ENCODE results near the gene LRCOL1.

LRCOL1 gene

GRCh38 chr12:132588319-132588718, 22.1 kb downstream of the LRCOL1 start:
- no peaks in the 10 kb centered on the region for H3K9me2 ChIP-seq (replicated peaks; ENCODE audit: control insufficient read depth, low read length)

GRCh38 chr12:132587781-132588180, 22.6 kb downstream of the LRCOL1 start:
- H4K20me1 ChIP-seq (ENCODE audit: control insufficient read depth, insufficient read depth, low read depth, low read length): no peaks in the 10 kb centered on the region
- H3F3A ChIP-seq (ENCODE audit: control insufficient read depth, insufficient read depth): peaks cover 4% of the 10 kb centered on the region; the same call in 1 of the 2 replicates
- no peaks in the 10 kb centered on the region for H3K36me3 ChIP-seq (ENCODE audit: control insufficient read depth, low read length)
- H3K27me3 ChIP-seq (ENCODE audit: control insufficient read depth, low read length): no peaks in the 10 kb centered on the region
- H3K79me2 ChIP-seq (ENCODE audit: control insufficient read depth, low read length): no peaks in the 10 kb centered on the region
- H3K9me2 ChIP-seq (replicated peaks; ENCODE audit: control insufficient read depth, low read length): no peaks in the 10 kb centered on the region
- no peaks in the 10 kb centered on the region for H3K4me1 ChIP-seq (ENCODE audit: control insufficient read depth, low read length)
- H3K27ac ChIP-seq (ENCODE audit: low read depth, low read length): no peak overlapping the region
- no peak overlapping the region for H3K4me2 ChIP-seq (ENCODE audit: low read length)
- TF ChIP-seq, protein P1, sequence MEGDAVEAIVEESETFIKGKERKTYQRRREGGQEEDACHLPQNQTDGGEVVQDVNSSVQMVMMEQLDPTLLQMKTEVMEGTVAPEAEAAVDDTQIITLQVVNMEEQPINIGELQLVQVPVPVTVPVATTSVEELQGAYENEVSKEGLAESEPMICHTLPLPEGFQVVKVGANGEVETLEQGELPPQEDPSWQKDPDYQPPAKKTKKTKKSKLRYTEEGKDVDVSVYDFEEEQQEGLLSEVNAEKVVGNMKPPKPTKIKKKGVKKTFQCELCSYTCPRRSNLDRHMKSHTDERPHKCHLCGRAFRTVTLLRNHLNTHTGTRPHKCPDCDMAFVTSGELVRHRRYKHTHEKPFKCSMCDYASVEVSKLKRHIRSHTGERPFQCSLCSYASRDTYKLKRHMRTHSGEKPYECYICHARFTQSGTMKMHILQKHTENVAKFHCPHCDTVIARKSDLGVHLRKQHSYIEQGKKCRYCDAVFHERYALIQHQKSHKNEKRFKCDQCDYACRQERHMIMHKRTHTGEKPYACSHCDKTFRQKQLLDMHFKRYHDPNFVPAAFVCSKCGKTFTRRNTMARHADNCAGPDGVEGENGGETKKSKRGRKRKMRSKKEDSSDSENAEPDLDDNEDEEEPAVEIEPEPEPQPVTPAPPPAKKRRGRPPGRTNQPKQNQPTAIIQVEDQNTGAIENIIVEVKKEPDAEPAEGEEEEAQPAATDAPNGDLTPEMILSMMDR (IDR thresholded peaks at IDR 0.05; ENCODE audit: low read depth, low read length, poor library complexity, severe bottlenecking): no peak
- no peak for TF ChIP-seq EZH2phosphoT487 (IDR thresholded peaks at IDR 0.05; ENCODE audit: borderline replicate concordance, low read length)
- H3K4me3 ChIP-seq (ENCODE audit: low read length): no peak overlapping the region
- H3K9me3 ChIP-seq (ENCODE audit: control insufficient read depth, insufficient read depth, low read length): no peaks in the 10 kb centered on the region

More at GRCh38 chr12:132588319-132588718, 22.1 kb downstream of the LRCOL1 start:
- no peak overlapping the region for H3K4me3 ChIP-seq (ENCODE audit: low read length)
- no peaks in the 10 kb centered on the region for H3K36me3 ChIP-seq (ENCODE audit: control insufficient read depth, low read length)
- no peak overlapping the region for H3K27ac ChIP-seq (ENCODE audit: low read depth, low read length)
- TF ChIP-seq, protein P1 (IDR thresholded peaks at IDR 0.05; ENCODE audit: low read depth, low read length, poor library complexity, severe bottlenecking): no peak
- no peak for TF ChIP-seq EZH2phosphoT487 (IDR thresholded peaks at IDR 0.05; ENCODE audit: borderline replicate concordance, low read length)
- no peaks in the 10 kb centered on the region for H4K20me1 ChIP-seq (ENCODE audit: control insufficient read depth, insufficient read depth, low read depth, low read length)
- no peaks in the 10 kb centered on the region for H3K27me3 ChIP-seq (ENCODE audit: control insufficient read depth, low read length)
- H3F3A ChIP-seq (ENCODE audit: control insufficient read depth, insufficient read depth): peaks cover 4% of the 10 kb centered on the region; the same call in 1 of the 2 replicates
- no peak overlapping the region for H3K4me2 ChIP-seq (ENCODE audit: low read length)
- no peaks in the 10 kb centered on the region for H3K9me3 ChIP-seq (ENCODE audit: control insufficient read depth, insufficient read depth, low read length)
- no peaks in the 10 kb centered on the region for H3K79me2 ChIP-seq (ENCODE audit: control insufficient read depth, low read length)
- H3K4me1 ChIP-seq (ENCODE audit: control insufficient read depth, low read length): no peaks in the 10 kb centered on the region

DNA sequence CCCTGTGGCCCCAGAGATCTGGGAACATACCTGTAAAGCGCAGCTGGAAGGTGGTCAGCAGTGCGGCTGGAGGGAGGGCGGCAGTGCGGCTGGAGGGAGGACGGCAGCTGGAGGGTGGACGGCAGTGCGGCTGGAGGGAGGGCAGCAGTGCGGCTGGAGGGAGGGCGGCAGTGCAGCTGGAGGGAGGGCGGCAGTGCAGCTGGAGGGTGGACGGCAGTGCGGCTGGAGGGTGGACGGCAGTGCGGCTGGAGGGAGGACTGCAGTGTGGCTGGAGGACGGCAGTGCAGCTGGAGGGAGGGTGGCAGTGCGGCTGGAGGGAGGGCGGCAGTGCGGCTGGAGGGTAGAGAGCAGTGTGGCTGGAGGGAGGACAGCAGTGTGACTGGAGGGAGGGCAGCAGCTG, 23.5 kb downstream of the LRCOL1 start:
- Histone ChIP-seq H3K36me3 (ENCODE audit: control insufficient read depth, low read length) (no peaks in the 10 kb centered on the region), H3K27ac (ENCODE audit: low read depth, low read length) (no peak overlapping the region), H3K4me1 (ENCODE audit: control insufficient read depth, low read length) (no peaks in the 10 kb centered on the region), H4K20me1 (ENCODE audit: control insufficient read depth, insufficient read depth, low read depth, low read length) (no peaks in the 10 kb centered on the region), H3K4me2 (ENCODE audit: low read length) (no peak overlapping the region), H3K27me3 (ENCODE audit: control insufficient read depth, low read length) (no peaks in the 10 kb centered on the region), H3K4me3 (ENCODE audit: low read length) (no peak overlapping the region), H3K9me3 (ENCODE audit: control insufficient read depth, insufficient read depth, low read length) (no peaks in the 10 kb centered on the region), H3K79me2 (ENCODE audit: control insufficient read depth, low read length) (no peaks in the 10 kb centered on the region), H3K9me2 (replicated peaks; ENCODE audit: control insufficient read depth, low read length) (no peaks in the 10 kb centered on the region), H3F3A (ENCODE audit: control insufficient read depth, insufficient read depth) (peaks cover 4% of the 10 kb centered on the region; the same call in 1 of the 2 replicates)
- TF ChIP-seq EZH2phosphoT487 (IDR thresholded peaks at IDR 0.05; ENCODE audit: borderline replicate concordance, low read length): no peak
- TF ChIP-seq, protein P1 (IDR thresholded peaks at IDR 0.05; ENCODE audit: low read depth, low read length, poor library complexity, severe bottlenecking): no peak

Data from DOHH2 (cell line).